ENCODE results near the gene POU2F2. TPM values are rescaled to one million over a fixed set of nuclear protein-coding genes. Genes with fewer than 3 reads are reported as not detected.

The POU2F2 gene
- 0.56 TPM in 1 of 2 replicates, not detected in the other for polyA plus RNA-seq

DNA sequence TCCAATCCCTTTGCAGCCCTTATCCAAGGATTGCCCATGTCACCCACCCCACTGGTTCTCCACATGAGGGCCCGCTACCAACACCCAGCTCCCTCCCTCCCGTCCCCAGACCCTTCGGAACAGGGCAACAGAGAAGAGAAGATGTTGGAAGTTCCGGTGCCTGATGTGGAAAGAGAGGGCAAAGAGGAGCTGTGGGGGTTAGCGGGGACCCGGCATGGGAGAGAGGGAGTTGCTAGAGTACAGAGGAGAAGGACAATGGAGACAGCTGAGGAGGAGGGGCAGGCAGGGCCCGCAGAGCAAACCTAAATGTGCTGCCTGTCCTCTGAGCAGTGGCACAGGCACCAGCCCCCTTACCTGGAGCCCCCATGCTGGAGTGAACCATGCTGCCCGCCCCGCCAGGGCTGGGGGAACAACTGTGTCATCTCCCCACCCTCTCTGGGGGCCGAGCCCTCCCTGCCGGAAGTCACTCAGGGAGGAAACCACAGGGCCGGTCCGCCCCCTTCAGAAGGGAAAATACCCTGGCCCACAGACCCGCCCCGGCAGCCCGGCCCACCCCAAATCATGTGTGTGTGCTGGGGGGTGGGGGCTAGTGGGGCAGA, at the start of gene POU2F2:
TSS of gene POU2F2 (minus strand) at position 417 of the 599 bp plus-strand sequence. CDS start at position 382, 35 bp downstream.

DNA sequence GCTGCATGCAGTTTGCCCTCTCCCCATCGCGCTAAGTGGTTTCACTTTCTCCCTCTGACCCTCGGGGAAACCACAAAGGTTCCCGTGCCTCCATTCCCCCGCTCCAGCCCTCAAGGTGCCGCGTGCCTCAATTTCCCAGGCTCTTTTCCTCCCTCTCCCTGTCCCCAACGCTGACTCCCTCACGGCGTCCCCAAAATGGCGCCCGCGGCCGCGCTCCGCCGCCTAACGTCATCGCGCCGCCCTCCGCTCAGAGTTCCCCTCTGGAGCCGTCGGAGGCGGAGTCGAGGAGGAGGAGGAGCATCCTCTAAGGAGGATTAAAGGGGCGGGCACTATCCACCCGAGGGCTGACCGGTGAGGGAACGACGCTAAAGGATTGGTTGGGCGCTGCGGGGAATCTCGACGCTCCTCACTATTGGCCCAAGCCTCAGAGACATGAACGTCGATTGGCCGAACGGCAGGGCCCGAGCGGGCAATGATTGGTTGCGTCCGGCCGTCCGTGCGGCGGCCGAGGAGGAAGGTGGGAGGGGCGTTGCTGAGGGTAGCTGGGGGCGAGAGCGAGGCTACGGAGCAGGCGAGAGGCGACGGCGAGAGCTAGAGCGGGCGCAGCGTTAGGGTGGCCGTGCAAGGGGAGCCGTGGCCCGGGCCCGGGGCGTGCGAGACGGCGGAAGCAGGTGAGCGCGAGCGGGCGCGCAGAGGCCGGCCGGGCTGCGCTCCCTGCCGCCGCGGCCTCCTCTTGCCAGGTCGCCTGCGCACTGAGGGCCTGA, 56.4 kb downstream of the POU2F2 start, which contains the start of gene ZNF574:
TSS of gene ZNF574 (plus strand) at position 551 of the 764 bp plus-strand sequence. CDS start 2,441 bp downstream, outside the sequence.

GRCh38 chr19:42069619-42070351, 62.5 kb downstream of the POU2F2 start, which contains the start of gene GRIK5:
Gene GRIK5 (minus strand): TSS chr19:42070206. CDS start chr19:42065770, 4,436 bp downstream.

Other genes starting within 250 kb of the POU2F2 start
- gene ARHGEF1, start 249.3 kb downstream of the POU2F2 start, polyA plus RNA-seq, result 0.46 and 0.52 TPM in 2 replicates
- gene ERFL, start 204.0 kb downstream of the POU2F2 start, polyA plus RNA-seq, result not detected in 2 replicates
- 148 and 157 TPM in 2 replicates for gene RABAC1, start 173.1 kb downstream of the POU2F2 start, polyA plus RNA-seq
- 128 and 179 TPM in 2 replicates for gene ATP1A3, start 138.2 kb downstream of the POU2F2 start, polyA plus RNA-seq
- gene GRIK5, start 62.2 kb downstream of the POU2F2 start, polyA plus RNA-seq, result 0.29 and 0.40 TPM in 2 replicates
- gene ZNF574, start 56.3 kb downstream of the POU2F2 start, polyA plus RNA-seq, result 1.5 and 1.8 TPM in 2 replicates
- 7.2 and 13.2 TPM in 2 replicates for gene DEDD2, start 85.2 kb upstream of the POU2F2 start, polyA plus RNA-seq
- gene ZNF526, start 87.9 kb upstream of the POU2F2 start, polyA plus RNA-seq, result 0.23 and 0.84 TPM in 2 replicates
- gene GSK3A, start 110.2 kb upstream of the POU2F2 start, polyA plus RNA-seq, result 5.4 and 7.3 TPM in 2 replicates
- gene ERF, start 122.7 kb upstream of the POU2F2 start, polyA plus RNA-seq, result not detected in 2 replicates
- 0.52 and 0.62 TPM in 2 replicates for gene CIC, start 136.8 kb upstream of the POU2F2 start, polyA plus RNA-seq
- gene PRR19, start 169.7 kb upstream of the POU2F2 start, polyA plus RNA-seq, result not detected in 2 replicates
- 18.3 and 25.0 TPM in 2 replicates for gene PAFAH1B3, start 170.2 kb upstream of the POU2F2 start, polyA plus RNA-seq
- 7.7 and 7.8 TPM in 2 replicates for gene TMEM145, start 180.9 kb upstream of the POU2F2 start, polyA plus RNA-seq
- gene MEGF8, start 193.2 kb upstream of the POU2F2 start, polyA plus RNA-seq, result 1.2 and 2.8 TPM in 2 replicates